ENCODE measurements around the gene CELF1. TPM values are rescaled to one million over a fixed set of nuclear protein-coding genes. Genes with fewer than 3 reads are reported as not detected.

CELF1 gene
- total and polyA plus RNA-seq, 10 of the 15 experiments (the other 5 are each of a cell fraction or from before 2014, with no cell fraction given) = 35.3 to 128 (median 85.7) TPM

DNA sequence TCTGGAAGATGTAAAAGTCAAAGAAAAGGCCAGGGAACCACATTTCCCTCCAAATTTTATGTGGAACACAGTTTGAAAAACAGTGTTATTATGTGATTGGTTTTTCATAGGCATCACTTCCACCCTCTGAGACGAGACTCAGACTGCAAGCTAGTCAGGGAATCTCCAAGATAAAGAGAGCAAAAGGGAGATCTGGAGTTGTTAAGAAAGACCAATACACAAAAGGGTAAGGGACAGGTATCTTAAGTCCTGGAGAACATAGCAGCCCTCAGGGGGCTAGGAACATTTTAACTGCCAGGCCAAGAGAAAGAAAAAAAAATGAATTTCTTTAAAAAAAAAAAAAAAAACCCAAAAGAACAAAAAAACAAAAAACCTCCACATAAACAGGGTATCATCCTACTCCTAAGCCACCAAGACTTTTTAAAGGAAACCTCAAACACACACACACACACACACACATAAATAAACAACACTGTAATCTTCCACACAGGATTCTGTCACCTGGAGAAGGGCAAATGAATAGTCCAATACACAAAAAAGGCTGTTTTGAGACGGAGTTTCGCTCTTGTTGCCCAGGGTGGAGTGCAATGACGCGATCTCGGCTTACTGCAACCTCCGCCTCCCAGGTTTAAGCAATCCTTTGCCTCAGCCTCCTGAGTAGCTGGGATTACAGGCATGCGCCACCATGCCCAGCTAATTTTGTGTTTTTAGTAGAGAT lies 44.5 kb downstream of the CELF1 start:
- BruUV-seq (replicated peaks) = no TSS peak
- Histone ChIP-seq H4K20me1 (ENCODE audit: control insufficient read depth, insufficient read depth) (no peaks in the 10 kb centered on the region; the same call in 1 of the 2 replicates), H3K27me3 (replicated peaks in 1 of 2; ENCODE audit: control insufficient read depth in 2 of 2, insufficient read depth in 2 of 2, low read length in 1 of 2) (no peaks in the 10 kb centered on the region), H3K4me3 (peak overlapping the region; percentile 38), H3K36me3 (ENCODE audit: control insufficient read depth in 2 of 2, insufficient read depth in 2 of 2, low read length in 1 of 2) (peaks cover 0 to 3% of the 10 kb centered on the region in 2 experiments; a peak in 2 of 4 replicates), H3K4me2 (ENCODE audit: control insufficient read depth, insufficient read depth) (peak overlapping the region; percentile 85), H3K4me1 (ENCODE audit: control insufficient read depth, insufficient read depth, low read length) (peaks cover 69% of the 10 kb centered on the region), H3K9me3 (replicated peaks; ENCODE audit: control insufficient read depth, insufficient read depth, low read length) (no peaks in the 10 kb centered on the region), H3K9ac (ENCODE audit: control insufficient read depth, insufficient read depth, low read length) (peak overlapping the region; percentile 41), H3K27ac (ENCODE audit: control insufficient read depth, insufficient read depth) (peak overlapping the region; percentile 86), H3K79me2 (ENCODE audit: control insufficient read depth, insufficient read depth, low read length) (peaks cover 93% of the 10 kb centered on the region), H2AFZ (ENCODE audit: control insufficient read depth, low read depth, low read length) (no peak overlapping the region)
- ATAC-seq = peak; percentile 7; the same call in 1 of the 3 replicates
- intact Hi-C loops (cut with micrococcal nuclease; ENCODE audit: unreplicated experiment) (no loop called here), in situ Hi-C loops (cut with MboI) (no loop called here)
- TF ChIP-seq MLLT1 (IDR thresholded peaks at IDR 0.05) (peak; percentile 72; the same call in 1 of the 2 replicates), PAX8 (IDR thresholded peaks at IDR 0.05) (no peak), EED (IDR thresholded peaks at IDR 0.05; ENCODE audit: low read depth) (peak; percentile 58), ZNF24 (IDR thresholded peaks at IDR 0.05) (no peak), IKZF2 (IDR thresholded peaks at IDR 0.05) (0 out of 4 replicates have a peak, but pooled peaks of 1 of the 2 experiments have one; percentile 32), STAT1 (conservative IDR thresholded peaks at IDR 0.05) (no peak), REST (IDR thresholded peaks at IDR 0.05; ENCODE audit: low read depth, low read length) (no peak), SMAD1 (IDR thresholded peaks at IDR 0.05; ENCODE audit: low read depth, partially characterized antibody) (no peak)
- TF ChIP-seq, protein P1, sequence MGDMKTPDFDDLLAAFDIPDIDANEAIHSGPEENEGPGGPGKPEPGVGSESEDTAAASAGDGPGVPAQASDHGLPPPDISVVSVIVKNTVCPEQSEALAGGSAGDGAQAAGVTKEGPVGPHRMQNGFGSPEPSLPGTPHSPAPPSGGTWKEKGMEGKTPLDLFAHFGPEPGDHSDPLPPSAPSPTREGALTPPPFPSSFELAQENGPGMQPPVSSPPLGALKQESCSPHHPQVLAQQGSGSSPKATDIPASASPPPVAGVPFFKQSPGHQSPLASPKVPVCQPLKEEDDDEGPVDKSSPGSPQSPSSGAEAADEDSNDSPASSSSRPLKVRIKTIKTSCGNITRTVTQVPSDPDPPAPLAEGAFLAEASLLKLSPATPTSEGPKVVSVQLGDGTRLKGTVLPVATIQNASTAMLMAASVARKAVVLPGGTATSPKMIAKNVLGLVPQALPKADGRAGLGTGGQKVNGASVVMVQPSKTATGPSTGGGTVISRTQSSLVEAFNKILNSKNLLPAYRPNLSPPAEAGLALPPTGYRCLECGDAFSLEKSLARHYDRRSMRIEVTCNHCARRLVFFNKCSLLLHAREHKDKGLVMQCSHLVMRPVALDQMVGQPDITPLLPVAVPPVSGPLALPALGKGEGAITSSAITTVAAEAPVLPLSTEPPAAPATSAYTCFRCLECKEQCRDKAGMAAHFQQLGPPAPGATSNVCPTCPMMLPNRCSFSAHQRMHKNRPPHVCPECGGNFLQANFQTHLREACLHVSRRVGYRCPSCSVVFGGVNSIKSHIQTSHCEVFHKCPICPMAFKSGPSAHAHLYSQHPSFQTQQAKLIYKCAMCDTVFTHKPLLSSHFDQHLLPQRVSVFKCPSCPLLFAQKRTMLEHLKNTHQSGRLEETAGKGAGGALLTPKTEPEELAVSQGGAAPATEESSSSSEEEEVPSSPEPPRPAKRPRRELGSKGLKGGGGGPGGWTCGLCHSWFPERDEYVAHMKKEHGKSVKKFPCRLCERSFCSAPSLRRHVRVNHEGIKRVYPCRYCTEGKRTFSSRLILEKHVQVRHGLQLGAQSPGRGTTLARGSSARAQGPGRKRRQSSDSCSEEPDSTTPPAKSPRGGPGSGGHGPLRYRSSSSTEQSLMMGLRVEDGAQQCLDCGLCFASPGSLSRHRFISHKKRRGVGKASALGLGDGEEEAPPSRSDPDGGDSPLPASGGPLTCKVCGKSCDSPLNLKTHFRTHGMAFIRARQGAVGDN (IDR thresholded peaks at IDR 0.05) = no peak
- ChIA-PET SMC1A (ENCODE audit: uncharacterized antibody, unreplicated experiment) (interaction anchor here (1.0 to 8.7 kb wide), 10 partner anchors 9 to 70 kb away, joined by 3 to 66 read pairs (median 6); partner anchors contain the start of genes CELF1, KBTBD4 and NDUFS3), CTCF (interaction anchor here (0.7 to 3.9 kb wide), 5 partner anchors 14 to 96 kb away, joined by 3 to 22 read pairs (median 3); partner anchors contain the start of gene CELF1), POLR2A (interaction anchor here (0.5 to 7.3 kb wide), 8 partner anchors 7 to 294 kb away, joined by 3 to 46 read pairs (median 3); no protein-coding TSS in a partner anchor), RAD21 (ENCODE audit: unreplicated experiment) (interaction anchor here (1.7 to 2.3 kb wide), 4 partner anchors 9 to 44 kb away, joined by 6 to 14 read pairs (median 9); partner anchors contain the start of gene CELF1)
- DNase-seq (ENCODE audit: low read depth, low spot score) = no peak
- WGBS (ENCODE audit: insufficient coverage, insufficient replicate concordance, low lambda C conversion rate, missing lambda C conversion rate) = 73% methylated on average over 8 of the region's 8 CpGs
- no peak for FAIRE-seq
